Activated CD8-positive, alpha-beta T cell treated with anti-CD3 and anti-CD28 coated beads for 36 hours (primary cell): ENCODE data around the gene MIS18A. TPM values are rescaled to one million over a fixed set of nuclear protein-coding genes. Genes with fewer than 3 reads are reported as not detected.
A peak's percentile ranks its signal among the peaks of the same experiment; 100 is the strongest.

ENCODE experiments used
- ATAC-seq: fragments of 200-7000 bp; cut with Tn5 transposase; one replicate; pipeline ENCODE4 v1.10.0; 2021; ENCODE audit warnings: mild to moderate bottlenecking, moderate library complexity
- CTCF ChIA-PET: fragments of 350-600 bp; sonication (Branson Sonifier 250); formaldehyde crosslinking; loops from one replicate; lab custom pipeline; 2021; ENCODE audit warnings: antibody characterized with exemption; lab: Charles Lee
- POLR2A ChIA-PET: fragments of 350-600 bp; sonication (Branson Sonifier 250); formaldehyde crosslinking; loops from one replicate; lab custom pipeline; 2021; ENCODE audit warnings: antibody characterized with exemption; lab: Charles Lee
- DNase-seq: peaks from one replicate; pipeline ENCODE4 v3.0.0-alpha.2; 2020
- H3K27ac Mint-ChIP-seq: one replicate; pipeline ENCODE4 v1.8.0; 2021; ENCODE audit warnings: mild to moderate bottlenecking, mixed read lengths
- H3K27me3 Mint-ChIP-seq: one replicate; pipeline ENCODE4 v1.8.0; 2021; ENCODE audit warnings: mixed read lengths
- H3K36me3 Mint-ChIP-seq: one replicate; pipeline ENCODE4 v1.8.0; 2021; ENCODE audit warnings: low read depth, mixed read lengths
- H3K4me1 Mint-ChIP-seq: one replicate; pipeline ENCODE4 v1.8.0; 2021; ENCODE audit warnings: low read depth, mixed read lengths
- H3K4me3 Mint-ChIP-seq: one replicate; pipeline ENCODE4 v1.8.0; 2021; ENCODE audit warnings: mild to moderate bottlenecking, moderate library complexity, mixed read lengths
- H3K9me3 Mint-ChIP-seq: one replicate; pipeline ENCODE4 v1.8.0; 2021; ENCODE audit warnings: mixed read lengths
- intact Hi-C: fragments of 100-400 bp; cut with micrococcal nuclease; formaldehyde crosslinking; loops from one replicate; pipeline ENCODE4 v1.10.0; 2022
- total RNA-seq, 2 experiments: library from RNA; stranded (reverse); gene quantifications; one replicate each; pipeline ENCODE4 v1.2.3, GENCODE V29; 2021
- TF ChIP-seq, protein P1 (sequence below): fragments of 200-600 bp; IDR thresholded peaks from one replicate; pipeline ENCODE4 v1.8.0; 2022; ENCODE audit warnings: antibody characterized with exemption, mild to moderate bottlenecking

Gene MIS18A
- total RNA-seq, 2 experiments from 2014 or later: 34.6 to 35.1 TPM

DNA sequence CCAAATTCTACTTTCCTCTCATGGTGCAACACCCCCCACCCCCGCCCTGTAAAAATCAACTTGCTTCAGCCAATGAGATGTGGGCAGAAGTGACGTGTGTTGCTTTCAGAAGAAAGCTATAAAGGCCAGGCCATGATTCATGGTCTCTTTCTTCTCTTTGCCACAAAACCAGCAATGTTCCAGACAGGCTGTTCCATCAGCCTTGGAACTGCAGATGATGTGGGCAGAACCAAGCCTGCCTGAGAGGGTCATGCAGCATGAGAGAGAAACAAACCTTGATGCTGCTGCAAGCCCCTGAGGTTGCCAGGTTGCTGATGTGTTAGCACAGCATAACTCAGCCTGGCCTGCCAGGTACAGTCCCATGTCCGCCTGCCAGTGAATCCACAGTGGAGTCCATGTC is 41.8 kb downstream of the MIS18A start:
- DNase-seq (peak; percentile 4), ATAC-seq (peak; percentile 34)
- POLR2A ChIA-PET: no interaction called here
- CTCF ChIA-PET: no interaction called here
- H3K9me3 Mint-ChIP-seq: peaks cover 4% of the 10 kb centered on the region
- no peak overlapping the region for H3K27ac Mint-ChIP-seq
- TF ChIP-seq, protein P1, sequence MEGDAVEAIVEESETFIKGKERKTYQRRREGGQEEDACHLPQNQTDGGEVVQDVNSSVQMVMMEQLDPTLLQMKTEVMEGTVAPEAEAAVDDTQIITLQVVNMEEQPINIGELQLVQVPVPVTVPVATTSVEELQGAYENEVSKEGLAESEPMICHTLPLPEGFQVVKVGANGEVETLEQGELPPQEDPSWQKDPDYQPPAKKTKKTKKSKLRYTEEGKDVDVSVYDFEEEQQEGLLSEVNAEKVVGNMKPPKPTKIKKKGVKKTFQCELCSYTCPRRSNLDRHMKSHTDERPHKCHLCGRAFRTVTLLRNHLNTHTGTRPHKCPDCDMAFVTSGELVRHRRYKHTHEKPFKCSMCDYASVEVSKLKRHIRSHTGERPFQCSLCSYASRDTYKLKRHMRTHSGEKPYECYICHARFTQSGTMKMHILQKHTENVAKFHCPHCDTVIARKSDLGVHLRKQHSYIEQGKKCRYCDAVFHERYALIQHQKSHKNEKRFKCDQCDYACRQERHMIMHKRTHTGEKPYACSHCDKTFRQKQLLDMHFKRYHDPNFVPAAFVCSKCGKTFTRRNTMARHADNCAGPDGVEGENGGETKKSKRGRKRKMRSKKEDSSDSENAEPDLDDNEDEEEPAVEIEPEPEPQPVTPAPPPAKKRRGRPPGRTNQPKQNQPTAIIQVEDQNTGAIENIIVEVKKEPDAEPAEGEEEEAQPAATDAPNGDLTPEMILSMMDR: no peak
- intact Hi-C loops: no loop called here
- H3K4me1 Mint-ChIP-seq: peaks cover 9% of the 10 kb centered on the region
- H3K27me3 Mint-ChIP-seq: peaks cover 7% of the 10 kb centered on the region
- H3K4me3 Mint-ChIP-seq: no peak overlapping the region
- H3K36me3 Mint-ChIP-seq: no peaks in the 10 kb centered on the region

GRCh38 chr21:32233722-32234301 is 45.0 kb downstream of the MIS18A start:
- CTCF ChIA-PET: no interaction called here
- intact Hi-C loops: no loop called here
- peaks cover 4% of the 10 kb centered on the region for H3K9me3 Mint-ChIP-seq
- H3K27ac Mint-ChIP-seq: no peak overlapping the region
- no peak for DNase-seq
- H3K4me3 Mint-ChIP-seq: no peak overlapping the region
- no peaks in the 10 kb centered on the region for H3K36me3 Mint-ChIP-seq
- no peaks in the 10 kb centered on the region for H3K4me1 Mint-ChIP-seq
- TF ChIP-seq, protein P1: no peak
- no peak for ATAC-seq
- POLR2A ChIA-PET: no interaction called here
- peaks cover 7% of the 10 kb centered on the region for H3K27me3 Mint-ChIP-seq

GRCh38 chr21:32233055-32233546 is 45.7 kb downstream of the MIS18A start:
- H3K9me3 Mint-ChIP-seq: no peaks in the 10 kb centered on the region
- no peaks in the 10 kb centered on the region for H3K36me3 Mint-ChIP-seq
- TF ChIP-seq, protein P1: no peak
- peaks cover 3% of the 10 kb centered on the region for H3K27me3 Mint-ChIP-seq
- DNase-seq (no peak), ATAC-seq (no peak)
- intact Hi-C loops: no loop called here
- H3K4me1 Mint-ChIP-seq: no peaks in the 10 kb centered on the region
- no peak overlapping the region for H3K4me3 Mint-ChIP-seq
- POLR2A ChIA-PET: no interaction called here
- no peak overlapping the region for H3K27ac Mint-ChIP-seq
- CTCF ChIA-PET: no interaction called here

DNA sequence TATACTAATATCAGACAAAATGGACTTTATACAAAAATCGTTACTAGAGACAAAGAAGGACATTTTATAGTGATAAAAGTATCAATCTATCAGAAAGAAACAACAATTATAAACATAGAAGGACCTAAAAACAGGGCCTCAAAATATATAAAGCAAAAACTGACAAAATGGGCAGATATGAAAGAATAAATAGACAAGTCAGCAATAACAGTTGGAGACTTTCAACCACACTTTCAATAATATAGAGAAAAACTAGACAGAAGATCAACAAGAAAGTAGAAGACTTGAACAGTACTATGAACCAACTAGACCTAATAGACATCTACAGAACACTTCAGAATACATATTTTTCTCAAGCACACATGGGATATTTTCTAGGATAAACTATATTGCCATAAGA is 52.4 kb downstream of the MIS18A start:
- Mint-ChIP-seq H3K9me3 (peaks cover 11% of the 10 kb centered on the region), H3K27me3 (peaks cover 2% of the 10 kb centered on the region), H3K27ac (no peak overlapping the region), H3K4me1 (no peaks in the 10 kb centered on the region), H3K4me3 (no peak overlapping the region), H3K36me3 (no peaks in the 10 kb centered on the region)
- POLR2A ChIA-PET: no interaction called here
- ATAC-seq: no peak
- intact Hi-C loops: no loop called here
- no peak for DNase-seq
- CTCF ChIA-PET: no interaction called here
- TF ChIP-seq, protein P1: no peak

Other genes with a start within 250 kb of the MIS18A start
- not detected for gene MRAP, start 19.8 kb upstream of the MIS18A start, total RNA-seq
- 10 to 100 TPM; 30.9 to 31.8 TPM for gene URB1, start 114.0 kb upstream of the MIS18A start, total RNA-seq
- gene EVA1C, start 133.7 kb upstream of the MIS18A start, total RNA-seq: 10 to 100 TPM; 11.1 to 13.7 TPM